NOMO-1 treated with dmso at 0.1 percent for 144 hours (cell line): ENCODE measurements around the gene ANKRD29.
A peak's percentile ranks its signal among the peaks of the same experiment; 100 is the strongest.
"Not testable (repeated sequence)": the region's sequence is repeated elsewhere in the genome, so short reads cannot be mapped to it uniquely, and the experiment has no call there.

Experiments
- DNase-seq: peaks from one replicate; lab custom pipeline; 2025; ENCODE audit not compliant: unreplicated experiment; lab: John Stamatoyannopoulos, UW

ANKRD29 gene

GRCh38 chr18:23617412-23618014, 45.2 kb downstream of the ANKRD29 start:
- DNase-seq, result no peak

GRCh38 chr18:23616258-23616657, 46.5 kb downstream of the ANKRD29 start:
- no peak for DNase-seq

GRCh38 chr18:23614891-23615290, 47.8 kb downstream of the ANKRD29 start:
- DNase-seq, result no peak

GRCh38 chr18:23614413-23614812, 48.3 kb downstream of the ANKRD29 start:
- DNase-seq, result no peak

GRCh38 chr18:23613091-23613475, 49.6 kb downstream of the ANKRD29 start:
- not testable (repeated sequence) for DNase-seq

GRCh38 chr18:23612434-23613090, 50.1 kb downstream of the ANKRD29 start:
- DNase-seq, result no peak

GRCh38 chr18:23609390-23610023, 53.2 kb downstream of the ANKRD29 start:
- DNase-seq, result no peak

- DNase-seq, result no peak
Observed at GRCh38 chr18:23608211-23608610, 54.5 kb downstream of the ANKRD29 start.

- DNase-seq, result no peak
Observed at GRCh38 chr18:23605941-23606340, 56.8 kb downstream of the ANKRD29 start.

- no peak for DNase-seq
Observed at GRCh38 chr18:23599809-23600208, 62.9 kb downstream of the ANKRD29 start.

GRCh38 chr18:23596183-23596582, 66.5 kb downstream of the ANKRD29 start:
- DNase-seq, result peak; percentile 53

- DNase-seq, result no peak
Observed at GRCh38 chr18:23595591-23595990, 67.1 kb downstream of the ANKRD29 start.

GRCh38 chr18:23593720-23594119, 69.0 kb downstream of the ANKRD29 start:
- DNase-seq, result no peak

- no peak for DNase-seq
Observed at GRCh38 chr18:23592911-23593310, 69.8 kb downstream of the ANKRD29 start.

- no peak for DNase-seq
Observed at GRCh38 chr18:23591011-23591410, 71.7 kb downstream of the ANKRD29 start.

GRCh38 chr18:23588836-23589560, 73.7 kb downstream of the ANKRD29 start:
- DNase-seq, result no peak

- DNase-seq, result no peak
Observed at GRCh38 chr18:23587220-23587642, 75.5 kb downstream of the ANKRD29 start.

GRCh38 chr18:23586249-23587196, 76.2 kb downstream of the ANKRD29 start, which contains the start of gene NPC1:
TSS of gene NPC1 (minus strand) at chr18:23586506. CDS start at chr18:23586343, 163 bp downstream.
- DNase-seq, result peak; percentile 77

- no peak for DNase-seq
Observed at GRCh38 chr18:23585897-23586248, 76.8 kb downstream of the ANKRD29 start.

- DNase-seq, result no peak
Observed at GRCh38 chr18:23585007-23585871, 77.5 kb downstream of the ANKRD29 start.
